HepG2 (cell line): Measurements from ENCODE around the gene LHFPL2.

ENCODE experiments used
- CREB1 ChIP-seq, 2 experiments: fragments of 450-650 bp in 1 of 2; IDR thresholded peaks; 2 replicates each; pipeline ENCODE4 v1.6.1; 2016 to 2017; ENCODE audit warnings: control low read depth in 1 of 2, mild to moderate bottlenecking in 1 of 2, missing compliant biosample characterization in 1 of 2, missing genetic modification characterization in 1 of 2
- TARDBP ChIP-seq: sonication (generic); formaldehyde crosslinking; IDR thresholded peaks from 2 replicates; pipeline ENCODE4 v1.8.0; 2022; ENCODE audit warnings: mild to moderate bottlenecking, missing genetic modification reagents
- TF ChIP-seq, protein P1 (sequence below): sonication (generic); formaldehyde crosslinking; IDR thresholded peaks from 2 replicates; pipeline ENCODE4 v1.4.0; 2020; ENCODE audit warnings: missing genetic modification reagents

DNA sequence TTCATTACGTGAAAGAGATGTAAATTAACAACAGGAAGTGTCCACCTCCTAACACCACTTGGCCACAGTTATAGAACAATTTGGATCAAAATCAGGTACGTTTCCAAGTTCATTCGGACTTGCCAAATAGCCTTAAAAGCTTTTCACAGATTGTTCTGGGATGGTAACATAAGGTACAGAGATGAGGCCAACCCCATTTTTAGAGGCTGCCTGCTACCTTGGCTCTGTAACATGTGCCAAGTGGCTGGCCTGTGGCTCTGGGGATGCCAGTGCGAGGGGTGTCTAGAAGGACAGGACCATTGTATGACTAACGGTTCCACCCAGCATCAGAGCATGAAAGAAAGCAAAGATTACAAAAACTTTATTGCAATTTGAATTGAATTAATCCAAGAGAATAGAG is 91.0 kb downstream of the LHFPL2 start:
- TF ChIP-seq TARDBP (CRISPR knock-in tag) (no peak), CREB1 (IDR thresholded peaks at IDR 0.05) (no peak), CREB1 (CRISPR knock-in tag; IDR thresholded peaks at IDR 0.05) (no peak)
- TF ChIP-seq, protein P1, sequence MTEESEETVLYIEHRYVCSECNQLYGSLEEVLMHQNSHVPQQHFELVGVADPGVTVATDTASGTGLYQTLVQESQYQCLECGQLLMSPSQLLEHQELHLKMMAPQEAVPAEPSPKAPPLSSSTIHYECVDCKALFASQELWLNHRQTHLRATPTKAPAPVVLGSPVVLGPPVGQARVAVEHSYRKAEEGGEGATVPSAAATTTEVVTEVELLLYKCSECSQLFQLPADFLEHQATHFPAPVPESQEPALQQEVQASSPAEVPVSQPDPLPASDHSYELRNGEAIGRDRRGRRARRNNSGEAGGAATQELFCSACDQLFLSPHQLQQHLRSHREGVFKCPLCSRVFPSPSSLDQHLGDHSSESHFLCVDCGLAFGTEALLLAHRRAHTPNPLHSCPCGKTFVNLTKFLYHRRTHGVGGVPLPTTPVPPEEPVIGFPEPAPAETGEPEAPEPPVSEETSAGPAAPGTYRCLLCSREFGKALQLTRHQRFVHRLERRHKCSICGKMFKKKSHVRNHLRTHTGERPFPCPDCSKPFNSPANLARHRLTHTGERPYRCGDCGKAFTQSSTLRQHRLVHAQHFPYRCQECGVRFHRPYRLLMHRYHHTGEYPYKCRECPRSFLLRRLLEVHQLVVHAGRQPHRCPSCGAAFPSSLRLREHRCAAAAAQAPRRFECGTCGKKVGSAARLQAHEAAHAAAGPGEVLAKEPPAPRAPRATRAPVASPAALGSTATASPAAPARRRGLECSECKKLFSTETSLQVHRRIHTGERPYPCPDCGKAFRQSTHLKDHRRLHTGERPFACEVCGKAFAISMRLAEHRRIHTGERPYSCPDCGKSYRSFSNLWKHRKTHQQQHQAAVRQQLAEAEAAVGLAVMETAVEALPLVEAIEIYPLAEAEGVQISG, result no peak
